ENCODE data around the gene GGCX. TPM values are rescaled to one million over a fixed set of nuclear protein-coding genes. Genes with fewer than 3 reads are reported as not detected.

The GGCX gene
- total RNA-seq, 1 donor from 2014 or later, result 145 TPM

GRCh38 chr2:85578243-85579180 is 17.2 kb upstream of the GGCX start:
- peaks cover 58% of the 10 kb centered on the region for H3K4me1 Mint-ChIP-seq (ENCODE audit: unreplicated experiment)
- H3K36me3 Mint-ChIP-seq (ENCODE audit: low read depth, unreplicated experiment), result peaks cover 15% of the 10 kb centered on the region
- H3K27me3 Mint-ChIP-seq (ENCODE audit: unreplicated experiment), result peaks cover 6% of the 10 kb centered on the region
- peak overlapping the region; percentile 95 for H3K27ac Mint-ChIP-seq (ENCODE audit: unreplicated experiment)
- TF ChIP-seq CTCF (IDR thresholded peaks at IDR 0.05; ENCODE audit: unreplicated experiment), result no peak
- peak overlapping the region; percentile 91 for H3K4me3 Mint-ChIP-seq (ENCODE audit: unreplicated experiment)
- DNase-seq (ENCODE audit: low spot score), result no peak
- H3K9me3 Mint-ChIP-seq (ENCODE audit: unreplicated experiment), result no peaks in the 10 kb centered on the region

- DNase-seq (ENCODE audit: low spot score), result no peak
- TF ChIP-seq CTCF (IDR thresholded peaks at IDR 0.05; ENCODE audit: unreplicated experiment), result no peak
- Mint-ChIP-seq H3K27me3 (ENCODE audit: unreplicated experiment) (peaks cover 4% of the 10 kb centered on the region), H3K4me1 (ENCODE audit: unreplicated experiment) (peaks cover 50% of the 10 kb centered on the region), H3K9me3 (ENCODE audit: unreplicated experiment) (no peaks in the 10 kb centered on the region), H3K36me3 (ENCODE audit: low read depth, unreplicated experiment) (peaks cover 13% of the 10 kb centered on the region), H3K27ac (ENCODE audit: unreplicated experiment) (peak within 1 kb of the TSS; percentile 95), H3K4me3 (ENCODE audit: unreplicated experiment) (peak within 1 kb of the TSS; percentile 91)
Observed at GRCh38 chr2:85577386-85578242, 16.3 kb upstream of the GGCX start, which contains the start of gene VAMP8. TSS of gene VAMP8 (plus strand) at chr2:85577586. CDS start at chr2:85577647, 61 bp downstream.

GRCh38 chr2:85577063-85577385 is 15.7 kb upstream of the GGCX start:
- H3K4me1 Mint-ChIP-seq (ENCODE audit: unreplicated experiment), result peaks cover 44% of the 10 kb centered on the region

GRCh38 chr2:85575739-85576138 is 14.4 kb upstream of the GGCX start:
- TF ChIP-seq CTCF (IDR thresholded peaks at IDR 0.05; ENCODE audit: unreplicated experiment), result no peak
- Mint-ChIP-seq H3K4me3 (ENCODE audit: unreplicated experiment) (no peak overlapping the region), H3K9me3 (ENCODE audit: unreplicated experiment) (no peaks in the 10 kb centered on the region), H3K27ac (ENCODE audit: unreplicated experiment) (peak overlapping the region; percentile 96), H3K4me1 (ENCODE audit: unreplicated experiment) (peaks cover 37% of the 10 kb centered on the region), H3K36me3 (ENCODE audit: low read depth, unreplicated experiment) (peaks cover 3% of the 10 kb centered on the region), H3K27me3 (ENCODE audit: unreplicated experiment) (peaks cover 6% of the 10 kb centered on the region)
- no peak for DNase-seq (ENCODE audit: low spot score)

More at GRCh38 chr2:85577063-85577385, 15.7 kb upstream of the GGCX start:
- no peak for TF ChIP-seq CTCF (IDR thresholded peaks at IDR 0.05; ENCODE audit: unreplicated experiment)
- H3K9me3 Mint-ChIP-seq (ENCODE audit: unreplicated experiment), result no peaks in the 10 kb centered on the region
- H3K36me3 Mint-ChIP-seq (ENCODE audit: low read depth, unreplicated experiment), result peaks cover 10% of the 10 kb centered on the region
- H3K27ac Mint-ChIP-seq (ENCODE audit: unreplicated experiment), result peak overlapping the region; percentile 95
- H3K27me3 Mint-ChIP-seq (ENCODE audit: unreplicated experiment), result peaks cover 4% of the 10 kb centered on the region
- DNase-seq (ENCODE audit: low spot score), result no peak
- H3K4me3 Mint-ChIP-seq (ENCODE audit: unreplicated experiment), result peak overlapping the region; percentile 91
